ENCODE data around the gene PRRG3.

Gene PRRG3

GRCh38 chrX:151723156-151723760 lies 28.0 kb downstream of the PRRG3 start:
- TF ChIP-seq GATA3 (IDR thresholded peaks at IDR 0.05; ENCODE audit: low read depth, low read length) = no peak
- no peak for TF ChIP-seq GATA2 (IDR thresholded peaks at IDR 0.05; ENCODE audit: low read depth, low read length)

DNA sequence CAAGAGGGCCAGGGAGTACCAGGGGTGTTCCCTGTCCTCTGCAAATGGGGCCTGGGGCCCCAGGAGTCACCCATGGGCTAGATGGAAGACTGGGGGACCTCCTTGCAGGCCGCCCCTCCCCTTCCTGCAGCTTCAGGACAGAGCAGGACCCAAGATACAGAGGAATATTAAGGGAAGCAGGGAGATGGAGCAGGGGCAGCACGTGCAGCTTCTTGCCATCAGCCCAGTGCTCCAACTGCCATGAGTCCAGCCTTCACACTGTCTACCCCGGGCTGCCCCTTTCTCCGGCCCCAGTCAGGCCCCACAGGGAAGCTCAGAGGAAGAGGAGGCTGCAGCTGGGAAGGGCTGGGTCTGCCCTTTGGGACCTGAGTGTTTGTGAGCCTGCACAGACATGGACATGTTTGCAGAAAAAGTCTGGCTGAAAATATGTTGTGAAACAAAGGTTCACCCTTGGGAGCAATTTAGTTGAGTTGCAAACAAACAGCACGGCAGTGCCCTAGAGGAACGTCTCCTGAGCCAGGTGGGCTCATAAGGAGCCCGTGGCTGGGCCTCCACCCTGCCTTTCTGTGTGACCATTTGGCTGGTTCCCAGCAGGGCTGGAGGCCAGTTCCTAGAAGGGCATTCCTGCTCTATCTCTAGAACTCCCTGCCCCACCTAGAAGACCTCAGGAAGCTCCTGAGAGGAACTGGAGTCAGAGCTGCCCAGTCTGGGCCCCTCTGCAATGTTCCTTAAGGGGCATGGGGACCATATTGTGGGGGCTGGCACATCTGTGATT lies 29.5 kb downstream of the PRRG3 start:
- TF ChIP-seq GATA2 (IDR thresholded peaks at IDR 0.05; ENCODE audit: low read depth, low read length) (no peak), GATA3 (IDR thresholded peaks at IDR 0.05; ENCODE audit: low read depth, low read length) (no peak)

GRCh38 chrX:151725338-151725614 lies 30.0 kb downstream of the PRRG3 start:
- TF ChIP-seq GATA2 (IDR thresholded peaks at IDR 0.05; ENCODE audit: low read depth, low read length) = no peak
- TF ChIP-seq GATA3 (IDR thresholded peaks at IDR 0.05; ENCODE audit: low read depth, low read length) = no peak

GRCh38 chrX:151726751-151727150 lies 31.5 kb downstream of the PRRG3 start:
- TF ChIP-seq GATA2 (IDR thresholded peaks at IDR 0.05; ENCODE audit: low read depth, low read length) (no peak), GATA3 (IDR thresholded peaks at IDR 0.05; ENCODE audit: low read depth, low read length) (no peak)

DNA sequence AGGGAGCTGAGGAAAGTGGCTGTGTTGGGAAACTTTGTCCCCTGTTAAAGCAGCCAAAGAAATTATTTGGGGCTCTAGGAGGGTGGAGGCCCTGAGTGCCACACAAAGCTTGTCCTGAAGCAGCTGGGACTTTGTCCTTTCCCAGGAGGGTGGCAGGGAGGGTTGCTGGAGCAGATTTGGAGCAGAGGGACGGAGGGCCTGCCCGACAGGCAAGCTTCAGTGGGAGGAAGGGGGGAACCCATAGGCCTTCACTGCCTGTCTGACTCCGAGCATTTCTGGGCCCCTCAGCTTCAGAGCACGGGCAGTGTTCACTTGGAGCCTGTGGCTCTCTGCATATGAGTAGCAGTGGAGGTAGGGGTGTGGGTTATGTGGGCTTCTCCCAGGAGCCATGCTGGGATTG lies 32.1 kb downstream of the PRRG3 start:
- TF ChIP-seq GATA2 (IDR thresholded peaks at IDR 0.05; ENCODE audit: low read depth, low read length) = no peak
- TF ChIP-seq GATA3 (IDR thresholded peaks at IDR 0.05; ENCODE audit: low read depth, low read length) = no peak

- TF ChIP-seq GATA2 (IDR thresholded peaks at IDR 0.05; ENCODE audit: low read depth, low read length) (no peak), GATA3 (IDR thresholded peaks at IDR 0.05; ENCODE audit: low read depth, low read length) (no peak)
Observed at GRCh38 chrX:151729056-151729725, 33.9 kb downstream of the PRRG3 start.

GRCh38 chrX:151734446-151734845 lies 39.2 kb downstream of the PRRG3 start, which contains the start of gene CNGA2:
TSS of gene CNGA2 (plus strand) at chrX:151734746. CDS start at chrX:151738484, 3,738 bp downstream.
- TF ChIP-seq GATA3 (IDR thresholded peaks at IDR 0.05; ENCODE audit: low read depth, low read length) = no peak
- no peak for TF ChIP-seq GATA2 (IDR thresholded peaks at IDR 0.05; ENCODE audit: low read depth, low read length)

- no peak for TF ChIP-seq GATA3 (IDR thresholded peaks at IDR 0.05; ENCODE audit: low read depth, low read length)
- no peak for TF ChIP-seq GATA2 (IDR thresholded peaks at IDR 0.05; ENCODE audit: low read depth, low read length)
Observed at GRCh38 chrX:151735219-151735618, 40.0 kb downstream of the PRRG3 start.

- TF ChIP-seq GATA3 (IDR thresholded peaks at IDR 0.05; ENCODE audit: low read depth, low read length) (no peak), GATA2 (IDR thresholded peaks at IDR 0.05; ENCODE audit: low read depth, low read length) (no peak)
Observed at GRCh38 chrX:151736685-151737084, 41.4 kb downstream of the PRRG3 start.

DNA sequence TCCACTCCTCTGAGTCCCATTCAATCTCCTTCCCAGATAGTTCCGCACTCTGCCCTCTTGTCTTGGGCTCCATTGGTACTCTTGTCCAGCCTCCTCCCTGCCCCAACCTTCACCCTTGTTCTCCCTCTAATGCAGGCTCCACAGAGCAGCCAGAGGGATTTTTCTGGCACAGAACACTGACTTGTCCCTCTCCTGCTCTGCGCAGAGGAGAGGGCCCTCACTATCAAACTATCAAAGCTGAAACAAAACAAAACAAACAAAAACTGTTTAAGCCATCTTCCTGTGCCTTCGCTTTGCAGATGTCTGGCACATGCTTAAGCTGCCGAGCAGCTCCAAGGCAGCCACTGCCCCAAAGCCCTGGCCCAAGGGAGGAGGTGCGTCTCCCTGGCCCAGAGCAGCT lies 42.2 kb downstream of the PRRG3 start:
- TF ChIP-seq GATA3 (IDR thresholded peaks at IDR 0.05; ENCODE audit: low read depth, low read length) (no peak), GATA2 (IDR thresholded peaks at IDR 0.05; ENCODE audit: low read depth, low read length) (no peak)

- TF ChIP-seq GATA2 (IDR thresholded peaks at IDR 0.05; ENCODE audit: low read depth, low read length) = no peak
Observed at GRCh38 chrX:151738751-151739150, 43.5 kb downstream of the PRRG3 start.

- no peak for TF ChIP-seq GATA2 (IDR thresholded peaks at IDR 0.05; ENCODE audit: low read depth, low read length)
- no peak for TF ChIP-seq GATA3 (IDR thresholded peaks at IDR 0.05; ENCODE audit: low read depth, low read length)
Observed at GRCh38 chrX:151741606-151742005, 46.3 kb downstream of the PRRG3 start.

DNA sequence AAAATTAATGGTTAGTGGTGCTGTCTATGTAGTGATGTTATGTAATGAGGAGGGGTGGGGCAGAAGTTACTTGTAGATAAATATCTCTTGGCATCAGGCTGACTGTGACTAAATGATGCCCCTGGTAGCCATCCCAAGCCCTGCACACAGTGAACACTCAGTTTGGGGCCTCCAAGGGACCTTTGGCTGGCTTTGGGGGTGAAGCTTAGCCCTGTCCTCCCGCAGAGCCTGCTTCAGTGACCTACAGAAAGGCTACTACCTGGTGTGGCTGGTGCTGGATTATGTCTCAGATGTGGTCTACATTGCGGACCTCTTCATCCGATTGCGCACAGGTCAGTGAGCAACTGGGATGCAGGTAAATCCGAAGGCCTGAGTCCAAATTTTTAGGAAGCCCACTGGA lies 47.1 kb downstream of the PRRG3 start:
- no peak for TF ChIP-seq GATA2 (IDR thresholded peaks at IDR 0.05; ENCODE audit: low read depth, low read length)
- TF ChIP-seq GATA3 (IDR thresholded peaks at IDR 0.05; ENCODE audit: low read depth, low read length) = no peak

DNA sequence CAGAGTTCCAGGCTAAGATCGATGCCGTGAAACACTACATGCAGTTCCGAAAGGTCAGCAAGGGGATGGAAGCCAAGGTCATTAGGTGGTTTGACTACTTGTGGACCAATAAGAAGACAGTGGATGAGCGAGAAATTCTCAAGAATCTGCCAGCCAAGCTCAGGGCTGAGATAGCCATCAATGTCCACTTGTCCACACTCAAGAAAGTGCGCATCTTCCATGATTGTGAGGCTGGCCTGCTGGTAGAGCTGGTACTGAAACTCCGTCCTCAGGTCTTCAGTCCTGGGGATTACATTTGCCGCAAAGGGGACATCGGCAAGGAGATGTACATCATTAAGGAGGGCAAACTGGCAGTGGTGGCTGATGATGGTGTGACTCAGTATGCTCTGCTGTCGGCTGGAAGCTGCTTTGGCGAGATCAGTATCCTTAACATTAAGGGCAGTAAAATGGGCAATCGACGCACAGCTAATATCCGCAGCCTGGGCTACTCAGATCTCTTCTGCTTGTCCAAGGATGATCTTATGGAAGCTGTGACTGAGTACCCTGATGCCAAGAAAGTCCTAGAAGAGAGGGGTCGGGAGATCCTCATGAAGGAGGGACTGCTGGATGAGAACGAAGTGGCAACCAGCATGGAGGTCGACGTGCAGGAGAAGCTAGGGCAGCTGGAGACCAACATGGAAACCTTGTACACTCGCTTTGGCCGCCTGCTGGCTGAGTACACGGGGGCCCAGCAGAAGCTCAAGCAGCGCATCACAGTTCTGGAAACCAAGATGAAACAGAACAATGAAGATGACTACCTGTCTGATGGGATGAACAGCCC lies 48.6 kb downstream of the PRRG3 start:
- TF ChIP-seq GATA2 (IDR thresholded peaks at IDR 0.05; ENCODE audit: low read depth, low read length) = no peak
- TF ChIP-seq GATA3 (IDR thresholded peaks at IDR 0.05; ENCODE audit: low read depth, low read length) = no peak

All from SH-SY5Y (cell line).